ENCODE data around the gene ZFP64. TPM values are rescaled to one million over a fixed set of nuclear protein-coding genes. Genes with fewer than 3 reads are reported as not detected.

The ZFP64 gene
- total RNA-seq, 1 experiment from 2014 or later, result 27.4 TPM

- peak; percentile 49 for DNase-seq (ENCODE audit: low read depth)
These were observed 85.8 kb downstream of the ZFP64 start for GRCh38 chr20:52105442-52106422.

GRCh38 chr20:52104546-52105441 is 86.8 kb downstream of the ZFP64 start:
- DNase-seq (ENCODE audit: low read depth), result peak; percentile 70

DNA sequence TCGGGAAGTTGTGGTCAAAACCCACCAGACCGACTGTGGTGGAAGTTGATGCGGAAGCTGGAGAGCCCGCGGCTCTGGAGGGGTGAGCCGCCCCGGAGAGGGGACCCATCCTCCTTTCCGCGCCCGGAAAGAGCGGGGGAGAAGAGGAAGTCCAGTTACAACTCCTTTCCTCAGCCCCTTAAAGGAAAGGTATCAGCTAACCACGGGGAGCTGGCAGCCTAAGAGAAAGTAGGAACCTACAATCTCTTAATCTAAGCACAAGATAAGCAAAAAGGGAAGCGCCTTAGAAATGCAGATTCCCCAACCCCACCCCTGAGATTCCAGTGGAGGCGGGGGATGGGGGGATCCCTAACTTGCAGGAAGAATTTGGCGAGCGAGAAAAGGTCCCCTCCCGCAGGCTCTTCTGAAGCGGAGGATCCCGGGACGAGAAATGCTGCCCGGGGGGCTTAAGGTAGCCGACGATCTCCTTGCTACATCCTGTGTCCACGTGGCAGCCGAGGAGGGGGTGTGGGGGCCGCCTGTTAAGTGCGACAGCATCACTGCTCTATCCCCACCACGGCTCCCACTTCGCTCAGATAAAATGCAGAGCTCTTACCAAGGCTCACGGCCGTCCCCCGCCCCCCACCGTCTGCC is 87.5 kb downstream of the ZFP64 start:
- DNase-seq (ENCODE audit: low read depth), result no peak

GRCh38 chr20:52103335-52103912 is 88.2 kb downstream of the ZFP64 start:
- DNase-seq (ENCODE audit: low read depth), result no peak

DNA sequence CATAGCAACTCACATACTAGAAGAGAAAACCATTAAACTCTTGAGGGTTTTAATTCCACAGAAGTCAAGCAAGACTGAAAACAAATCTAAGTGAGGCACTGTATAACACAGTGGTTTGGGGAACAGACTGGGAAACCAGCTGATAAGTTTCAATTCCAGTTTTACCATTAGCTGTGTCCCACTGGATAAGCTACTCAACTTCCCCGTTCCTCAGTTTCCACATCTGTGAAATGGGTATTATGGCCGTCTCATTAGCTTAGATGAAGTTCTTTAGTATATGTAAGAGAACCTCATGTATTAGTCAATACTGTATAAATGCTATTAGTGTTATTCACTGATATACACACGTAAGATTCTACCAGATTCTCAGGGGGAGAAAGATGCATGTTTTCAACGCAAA is 89.0 kb downstream of the ZFP64 start:
- DNase-seq (ENCODE audit: low read depth), result no peak

- DNase-seq (ENCODE audit: low read depth), result no peak
These were observed 89.5 kb downstream of the ZFP64 start for GRCh38 chr20:52102126-52102525.

All from M059J (cell line).